GM12878 (cell line): ENCODE measurements around the gene RREB1. TPM values are rescaled to one million over a fixed set of nuclear protein-coding genes. Genes with fewer than 3 reads are reported as not detected.

Experiments
- ATAC-seq: fragments of 200-7000 bp; cut with Tn5 transposase; 3 replicates; pipeline ENCODE4 v1.9.1; 2020; ENCODE audit warnings: mild to moderate bottlenecking, moderate library complexity
- BruUV-seq: library from RNA; stranded (reverse); fragments of 400-500 nt; replicated peaks from 2 replicates; lab custom pipeline; 2021; lab: Mats Ljungman, UMichigan
- CTCF ChIA-PET: fragments of 300-600 bp; sonication (Branson Sonifier 250); formaldehyde crosslinking; extraction: SDS; loops from one replicate; lab custom pipeline; 2021; ENCODE audit warnings: inconsistent platforms; lab: Yijun Ruan, JAX
- POLR2A ChIA-PET: fragments of 350-600 bp; formaldehyde crosslinking; extraction: SDS; loops from one replicate; lab custom pipeline; 2021; ENCODE audit warnings: inconsistent platforms; lab: Charles Lee
- RAD21 ChIA-PET: fragments of 300-600 bp; sonication (Branson Sonifier 250); formaldehyde crosslinking; loops from one replicate; lab custom pipeline; 2023; ENCODE audit warnings: antibody characterized with exemption; ENCODE audit not compliant: unreplicated experiment; lab: Charles Lee
- SMC1A ChIA-PET: fragments of 300-600 bp; sonication (Branson Sonifier 250); formaldehyde crosslinking; loops from one replicate; lab custom pipeline; 2023; ENCODE audit not compliant: unreplicated experiment, uncharacterized antibody; lab: Charles Lee
- DNase-seq: peaks from one replicate; pipeline ENCODE4 v3.0.0-alpha.2; 2011; ENCODE audit warnings: low read depth, low spot score
- FAIRE-seq: peaks from 3 replicates; lab custom pipeline; 2011; peaks lifted over from hg19 to GRCh38; lab: Jason Lieb, UNC
- H2AFZ ChIP-seq: 2 replicates; pipeline ENCODE4 v1.6.0; 2011; ENCODE audit warnings: low read depth, low read length, control low read depth; ENCODE audit not compliant: control insufficient read depth
- H3K27ac ChIP-seq: 2 replicates; pipeline ENCODE4 v1.5.1; 2011; ENCODE audit warnings: control low read depth; ENCODE audit not compliant: control insufficient read depth, insufficient read depth
- H3K27me3 ChIP-seq, 2 experiments: replicated peaks in 1 of 2; 2 replicates each; pipeline versions ENCODE4 v1.6.0 to v1.6.1; 2011; ENCODE audit warnings: low read length in 1 of 2; ENCODE audit not compliant: control insufficient read depth in 2 of 2, insufficient read depth in 2 of 2
- H3K36me3 ChIP-seq, 2 experiments: 2 replicates each; pipeline ENCODE4 v1.5.1; 2011; ENCODE audit warnings: low read length in 1 of 2; ENCODE audit not compliant: control insufficient read depth in 2 of 2, insufficient read depth in 2 of 2
- H3K4me1 ChIP-seq: 2 replicates; pipeline ENCODE4 v1.6.1; 2011; ENCODE audit warnings: mild to moderate bottlenecking, low read length, moderate library complexity, mixed read lengths; ENCODE audit not compliant: control insufficient read depth, insufficient read depth
- H3K4me2 ChIP-seq: 2 replicates; pipeline ENCODE4 v1.6.0; 2011; ENCODE audit warnings: control low read depth; ENCODE audit not compliant: control insufficient read depth, insufficient read depth
- H3K4me3 ChIP-seq: fragments of 200-600 bp; sonication (generic); 2 replicates; pipeline ENCODE4 v1.5.1; 2016
- H3K79me2 ChIP-seq: 2 replicates; pipeline ENCODE4 v1.6.0; 2011; ENCODE audit warnings: low read length; ENCODE audit not compliant: control insufficient read depth, insufficient read depth
- H3K9ac ChIP-seq: 2 replicates; pipeline ENCODE4 v1.8.0; 2011; ENCODE audit warnings: low read length, control low read depth, mixed read lengths; ENCODE audit not compliant: control insufficient read depth, insufficient read depth
- H3K9me3 ChIP-seq: replicated peaks from 3 replicates; pipeline ENCODE4 v1.5.1; 2011; ENCODE audit warnings: mild to moderate bottlenecking, low read length; ENCODE audit not compliant: control insufficient read depth, insufficient read depth
- H4K20me1 ChIP-seq: 2 replicates; pipeline ENCODE4 v1.6.0; 2011; ENCODE audit not compliant: control insufficient read depth, insufficient read depth
- ATF3 ChIP-seq: IDR thresholded peaks from 2 replicates; pipeline ENCODE4 v1.6.1; 2011; ENCODE audit warnings: low read depth, mild to moderate bottlenecking, low read length, moderate library complexity, borderline replicate concordance; ENCODE audit errors: extremely low read depth
- BRCA1 ChIP-seq: IDR thresholded peaks from 2 replicates; pipeline ENCODE4 v1.6.1; 2011; ENCODE audit warnings: low read depth, low read length, improper control_type of control experiment
- CBX5 ChIP-seq: sonication (generic); IDR thresholded peaks from 2 replicates; pipeline ENCODE4 v1.6.1; 2016; ENCODE audit warnings: low read depth, moderate library complexity, mild to moderate bottlenecking, inconsistent platforms
- CHD2 ChIP-seq: IDR thresholded peaks from 2 replicates; pipeline ENCODE4 v1.6.1; 2011; ENCODE audit warnings: low read depth, low read length, improper control_type of control experiment, borderline replicate concordance
- FOS ChIP-seq: IDR thresholded peaks from 3 replicates; pipeline ENCODE4 v1.6.1; 2011; ENCODE audit warnings: borderline replicate concordance; ENCODE audit not compliant: insufficient read length; ENCODE audit errors: extremely low read depth
- FOXM1 ChIP-seq: IDR thresholded peaks from 2 replicates; pipeline ENCODE4 v1.6.1; 2012; ENCODE audit warnings: low read depth, mild to moderate bottlenecking, inconsistent platforms, low read length, moderate library complexity
- IKZF2 ChIP-seq, 2 experiments: fragments of 450-650 bp; IDR thresholded peaks; 2 replicates each; pipeline ENCODE4 v1.6.1; 2017; ENCODE audit warnings: mild to moderate bottlenecking in 2 of 2, moderate library complexity in 2 of 2
- PAX8 ChIP-seq: fragments of 450-650 bp; IDR thresholded peaks from 2 replicates; pipeline ENCODE4 v1.6.1; 2017; ENCODE audit warnings: mild to moderate bottlenecking, moderate library complexity
- POU2F2 ChIP-seq: IDR thresholded peaks from 3 replicates; pipeline ENCODE4 v1.6.1; 2011; ENCODE audit warnings: low read depth, mild to moderate bottlenecking, low read length, borderline replicate concordance
- PRDM15 ChIP-seq: fragments of 450-650 bp; formaldehyde crosslinking; IDR thresholded peaks from 2 replicates; pipeline ENCODE4 v1.4.0; 2020; ENCODE audit warnings: mild to moderate bottlenecking, moderate library complexity
- ZNF274 ChIP-seq: IDR thresholded peaks from one replicate; pipeline ENCODE4 v1.8.0; 2011; ENCODE audit not compliant: insufficient read length, insufficient read depth
- WGBS: methylation state at CpG from one replicate; pipeline ENCODE4 v1.1.6; 2016; ENCODE audit warnings: low lambda C conversion rate; ENCODE audit not compliant: insufficient replicate concordance, insufficient coverage; ENCODE audit errors: missing lambda C conversion rate; 5-methylcytosine and 5-hydroxymethylcytosine counted together
- in situ Hi-C: fragments of 300-500 bp; cut with MboI; formaldehyde crosslinking; loops from 9 replicates; pipeline ENCODE4 v1.14.3; 2018; ENCODE audit warnings: mixed read lengths
- intact Hi-C: fragments of 100-400 bp; cut with micrococcal nuclease; formaldehyde crosslinking; loops from one replicate; pipeline ENCODE4 v1.14.2; 2022; ENCODE audit not compliant: unreplicated experiment
- polyA plus RNA-seq, 11 experiments: library from polyadenylated mRNA; depleted of rRNA in 4 of 11; unstranded in 6 of 11; stranded (reverse) in 5 of 11; fragments of >200 nt; fragmentation: Nextera tagmentation in 4 of 11; fragmentation: Illumina TruSeq in 1 of 11; extraction: Ambion mirVana in 4 of 11; extraction: Trizol in 1 of 11; gene quantifications; 1 replicate in 1 of 11; 2 replicates in 10 of 11; pipeline versions ENCODE4 v1.2.1 to v1.2.3, GENCODE V29; 2011 to 2016; ENCODE audit warnings: inconsistent platforms in 2 of 11, missing spikeins in 2 of 11, low read depth in 1 of 11
- total RNA-seq, 4 experiments: library from RNA; depleted of rRNA in 3 of 4; stranded (reverse); fragments of >200 nt in 3 of 4; fragmentation: Illumina TruSeq in 1 of 4; extraction: Trizol in 1 of 4; gene quantifications; 2 replicates each; pipeline versions ENCODE4 v1.2.1 to v1.2.3, GENCODE V29; 2013 to 2021
- TF ChIP-seq, protein P1 (sequence below): fragments of 450-650 bp; IDR thresholded peaks from 2 replicates; pipeline ENCODE4 v1.6.1; 2017; ENCODE audit warnings: mild to moderate bottlenecking, moderate library complexity

The RREB1 gene
- total and polyA plus RNA-seq, 10 of the 15 experiments (the other 5 are each of a cell fraction or from before 2014, with no cell fraction given), result 1.9 to 30.3 (median 8.6) TPM

DNA sequence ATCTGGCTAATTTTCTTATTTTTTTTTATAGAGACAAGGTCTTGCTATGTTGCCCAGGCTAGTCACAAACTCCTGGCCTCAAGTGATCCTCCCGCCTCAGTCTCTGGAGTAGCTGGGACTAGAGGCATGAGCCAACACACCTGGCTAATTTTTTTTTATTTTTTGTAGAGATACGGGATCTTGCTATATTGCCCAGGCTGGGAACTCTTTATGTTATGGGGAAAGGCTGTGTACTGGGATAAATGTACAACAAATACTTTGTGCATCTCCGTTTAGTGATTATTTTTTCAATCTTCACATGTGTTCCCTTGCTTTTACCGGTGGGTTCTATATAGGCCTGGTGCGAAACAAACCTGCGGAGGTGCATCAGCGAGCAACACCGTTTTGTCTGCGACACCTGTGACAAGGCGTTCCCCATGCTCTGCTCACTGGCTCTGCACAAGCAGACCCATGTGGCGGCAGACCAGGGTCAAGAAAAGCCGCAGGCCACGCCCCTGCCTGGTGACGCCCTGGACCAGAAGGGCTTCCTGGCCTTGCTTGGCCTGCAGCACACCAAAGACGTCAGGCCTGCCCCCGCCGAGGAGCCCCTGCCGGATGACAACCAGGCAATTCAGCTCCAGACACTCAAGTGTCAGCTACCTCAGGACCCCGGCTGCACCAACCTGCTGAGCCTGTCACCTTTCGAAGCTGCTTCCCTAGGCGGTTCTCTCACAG lies 121.1 kb downstream of the RREB1 start:
- H3K4me1 ChIP-seq, result peaks cover 9% of the 10 kb centered on the region
- no peaks in the 10 kb centered on the region for H3K27me3 ChIP-seq
- no peak overlapping the region for H2AFZ ChIP-seq
- ATAC-seq, result no peak
- POLR2A ChIA-PET, result interaction anchor here (0.5 kb wide), 1 partner anchor 78 kb away, joined by 5 read pairs; no protein-coding TSS in a partner anchor
- peaks cover 38 to 43% of the 10 kb centered on the region in 2 experiments for H3K36me3 ChIP-seq
- no peaks in the 10 kb centered on the region; the same call in 2 of the 3 replicates for H3K9me3 ChIP-seq
- FAIRE-seq, result no peak
- H3K4me3 ChIP-seq, result no peak overlapping the region
- RAD21 ChIA-PET, result no interaction called here
- H3K27ac ChIP-seq, result no peak overlapping the region
- intact Hi-C loops, result no loop called here
- WGBS, result 96% methylated on average over 21 of the region's 21 CpGs
- SMC1A ChIA-PET, result interaction anchor here (0.6 kb wide), 1 partner anchor 75 kb away, joined by 3 read pairs; no protein-coding TSS in a partner anchor
- H3K9ac ChIP-seq, result no peak overlapping the region
- no TSS peak for BruUV-seq
- in situ Hi-C loops, result no loop called here
- no peaks in the 10 kb centered on the region for H4K20me1 ChIP-seq
- CTCF ChIA-PET, result no interaction called here
- H3K79me2 ChIP-seq, result peaks cover 7% of the 10 kb centered on the region
- no peak overlapping the region for H3K4me2 ChIP-seq
- no peak for DNase-seq
- TF ChIP-seq POU2F2, result no peak
- TF ChIP-seq PRDM15 (CRISPR knock-in tag), result no peak
- no peak for TF ChIP-seq IKZF2 (IDR thresholded peaks at IDR 0.05)
- TF ChIP-seq ATF3, result no peak
- no peak for TF ChIP-seq BRCA1
- TF ChIP-seq ZNF274, result no peak
- no peak for TF ChIP-seq FOXM1
- no peak for TF ChIP-seq CHD2
- no peak for TF ChIP-seq PAX8
- no peak for TF ChIP-seq CBX5
- TF ChIP-seq, protein P1, sequence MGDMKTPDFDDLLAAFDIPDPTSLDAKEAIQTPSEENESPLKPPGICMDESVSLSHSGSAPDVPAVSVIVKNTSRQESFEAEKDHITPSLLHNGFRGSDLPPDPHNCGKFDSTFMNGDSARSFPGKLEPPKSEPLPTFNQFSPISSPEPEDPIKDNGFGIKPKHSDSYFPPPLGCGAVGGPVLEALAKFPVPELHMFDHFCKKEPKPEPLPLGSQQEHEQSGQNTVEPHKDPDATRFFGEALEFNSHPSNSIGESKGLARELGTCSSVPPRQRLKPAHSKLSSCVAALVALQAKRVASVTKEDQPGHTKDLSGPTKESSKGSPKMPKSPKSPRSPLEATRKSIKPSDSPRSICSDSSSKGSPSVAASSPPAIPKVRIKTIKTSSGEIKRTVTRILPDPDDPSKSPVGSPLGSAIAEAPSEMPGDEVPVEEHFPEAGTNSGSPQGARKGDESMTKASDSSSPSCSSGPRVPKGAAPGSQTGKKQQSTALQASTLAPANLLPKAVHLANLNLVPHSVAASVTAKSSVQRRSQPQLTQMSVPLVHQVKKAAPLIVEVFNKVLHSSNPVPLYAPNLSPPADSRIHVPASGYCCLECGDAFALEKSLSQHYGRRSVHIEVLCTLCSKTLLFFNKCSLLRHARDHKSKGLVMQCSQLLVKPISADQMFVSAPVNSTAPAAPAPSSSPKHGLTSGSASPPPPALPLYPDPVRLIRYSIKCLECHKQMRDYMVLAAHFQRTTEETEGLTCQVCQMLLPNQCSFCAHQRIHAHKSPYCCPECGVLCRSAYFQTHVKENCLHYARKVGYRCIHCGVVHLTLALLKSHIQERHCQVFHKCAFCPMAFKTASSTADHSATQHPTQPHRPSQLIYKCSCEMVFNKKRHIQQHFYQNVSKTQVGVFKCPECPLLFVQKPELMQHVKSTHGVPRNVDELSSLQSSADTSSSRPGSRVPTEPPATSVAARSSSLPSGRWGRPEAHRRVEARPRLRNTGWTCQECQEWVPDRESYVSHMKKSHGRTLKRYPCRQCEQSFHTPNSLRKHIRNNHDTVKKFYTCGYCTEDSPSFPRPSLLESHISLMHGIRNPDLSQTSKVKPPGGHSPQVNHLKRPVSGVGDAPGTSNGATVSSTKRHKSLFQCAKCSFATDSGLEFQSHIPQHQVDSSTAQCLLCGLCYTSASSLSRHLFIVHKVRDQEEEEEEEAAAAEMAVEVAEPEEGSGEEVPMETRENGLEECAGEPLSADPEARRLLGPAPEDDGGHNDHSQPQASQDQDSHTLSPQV, result no peak
- no peak for TF ChIP-seq FOS
